Right lobe of liver (tissue), 4 donors: ENCODE data around the gene TNFRSF12A.

Experiments
- POLR2A ChIP-seq: fragments of 450-650 bp; IDR thresholded peaks from one replicate; pipeline ENCODE4 v1.6.1; 2017; ENCODE audit warnings: antibody characterized with exemption, mild to moderate bottlenecking
- TF ChIP-seq, protein P1 (sequence below), 4 donors: fragments of 200-600 bp in 3 of 4; fragments of 450-650 bp in 1 of 4; IDR thresholded peaks; one replicate each; pipeline versions ENCODE4 v1.5.1 to v1.8.0; 2016 to 2022; ENCODE audit warnings: antibody characterized with exemption in 4 of 4, mild to moderate bottlenecking in 2 of 4
- donor health status: DM: no; HTN: no; CAD: no.
- donor health status: DM: no; HTN: no; CAD: no.
- donor health status: DM: no; HTN: yes; CAD: no.

DNA sequence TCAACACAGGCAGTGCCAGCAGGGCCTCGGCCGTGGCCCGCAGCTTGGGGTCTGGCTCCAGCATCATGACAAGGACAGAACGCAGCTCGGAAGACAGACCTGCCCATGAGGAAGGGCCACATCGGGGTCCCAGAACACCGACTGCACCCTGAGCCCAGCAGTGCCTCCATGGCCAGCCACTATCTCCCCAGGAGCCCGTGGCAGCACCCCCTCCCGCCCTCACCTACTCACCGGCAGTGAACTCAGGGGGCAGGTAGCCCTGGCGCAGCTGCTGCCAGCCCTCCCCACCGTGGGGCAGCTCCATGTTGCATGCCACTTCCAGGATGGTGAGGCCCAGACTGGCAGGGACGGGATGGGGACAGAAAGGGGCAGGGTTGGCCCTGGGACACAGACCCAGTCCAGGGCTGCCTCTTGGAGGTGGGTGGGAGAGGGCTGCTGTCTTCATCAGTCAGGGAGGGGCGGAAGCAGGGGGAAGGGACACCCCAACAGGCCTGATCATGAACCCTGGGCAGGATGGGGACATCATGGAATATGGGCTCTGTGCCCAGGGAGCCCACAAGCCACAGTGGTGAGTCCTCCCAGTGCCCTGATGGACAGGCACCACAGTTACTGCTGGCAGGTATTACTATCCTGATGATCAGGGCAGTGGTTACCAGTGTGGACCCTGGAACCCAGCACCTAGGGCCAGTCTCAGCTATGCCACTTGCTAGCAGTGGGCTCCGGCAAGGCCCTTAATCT is 45.7 kb upstream of the TNFRSF12A start:
- no peak for TF ChIP-seq POLR2A
- TF ChIP-seq, protein P1, sequence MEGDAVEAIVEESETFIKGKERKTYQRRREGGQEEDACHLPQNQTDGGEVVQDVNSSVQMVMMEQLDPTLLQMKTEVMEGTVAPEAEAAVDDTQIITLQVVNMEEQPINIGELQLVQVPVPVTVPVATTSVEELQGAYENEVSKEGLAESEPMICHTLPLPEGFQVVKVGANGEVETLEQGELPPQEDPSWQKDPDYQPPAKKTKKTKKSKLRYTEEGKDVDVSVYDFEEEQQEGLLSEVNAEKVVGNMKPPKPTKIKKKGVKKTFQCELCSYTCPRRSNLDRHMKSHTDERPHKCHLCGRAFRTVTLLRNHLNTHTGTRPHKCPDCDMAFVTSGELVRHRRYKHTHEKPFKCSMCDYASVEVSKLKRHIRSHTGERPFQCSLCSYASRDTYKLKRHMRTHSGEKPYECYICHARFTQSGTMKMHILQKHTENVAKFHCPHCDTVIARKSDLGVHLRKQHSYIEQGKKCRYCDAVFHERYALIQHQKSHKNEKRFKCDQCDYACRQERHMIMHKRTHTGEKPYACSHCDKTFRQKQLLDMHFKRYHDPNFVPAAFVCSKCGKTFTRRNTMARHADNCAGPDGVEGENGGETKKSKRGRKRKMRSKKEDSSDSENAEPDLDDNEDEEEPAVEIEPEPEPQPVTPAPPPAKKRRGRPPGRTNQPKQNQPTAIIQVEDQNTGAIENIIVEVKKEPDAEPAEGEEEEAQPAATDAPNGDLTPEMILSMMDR (IDR thresholded peaks at IDR 0.05) = no peak
